GM12878 (cell line): ENCODE data around the gene MR1. TPM values are rescaled to one million over a fixed set of nuclear protein-coding genes. Genes with fewer than 3 reads are reported as not detected.
"Not testable (repeated sequence)": the region's sequence is repeated elsewhere in the genome, so short reads cannot be mapped to it uniquely, and the experiment has no call there.

Source experiments
- ATAC-seq: fragments of 200-7000 bp; cut with Tn5 transposase; 3 replicates; pipeline ENCODE4 v1.9.1; 2020; ENCODE audit warnings: mild to moderate bottlenecking, moderate library complexity
- BruUV-seq: library from RNA; stranded (reverse); fragments of 400-500 nt; replicated peaks from 2 replicates; lab custom pipeline; 2021; lab: Mats Ljungman, UMichigan
- CTCF ChIA-PET: fragments of 300-600 bp; sonication (Branson Sonifier 250); formaldehyde crosslinking; extraction: SDS; loops from one replicate; lab custom pipeline; 2021; ENCODE audit warnings: inconsistent platforms; lab: Yijun Ruan, JAX
- POLR2A ChIA-PET: fragments of 350-600 bp; formaldehyde crosslinking; extraction: SDS; loops from one replicate; lab custom pipeline; 2021; ENCODE audit warnings: inconsistent platforms; lab: Charles Lee
- RAD21 ChIA-PET: fragments of 300-600 bp; sonication (Branson Sonifier 250); formaldehyde crosslinking; loops from one replicate; lab custom pipeline; 2023; ENCODE audit warnings: antibody characterized with exemption; ENCODE audit not compliant: unreplicated experiment; lab: Charles Lee
- SMC1A ChIA-PET: fragments of 300-600 bp; sonication (Branson Sonifier 250); formaldehyde crosslinking; loops from one replicate; lab custom pipeline; 2023; ENCODE audit not compliant: unreplicated experiment, uncharacterized antibody; lab: Charles Lee
- DNase-seq: peaks from one replicate; pipeline ENCODE4 v3.0.0-alpha.2; 2011; ENCODE audit warnings: low read depth, low spot score
- FAIRE-seq: peaks from 3 replicates; lab custom pipeline; 2011; peaks lifted over from hg19 to GRCh38; lab: Jason Lieb, UNC
- H2AFZ ChIP-seq: 2 replicates; pipeline ENCODE4 v1.6.0; 2011; ENCODE audit warnings: low read depth, low read length, control low read depth; ENCODE audit not compliant: control insufficient read depth
- H3K27ac ChIP-seq: 2 replicates; pipeline ENCODE4 v1.5.1; 2011; ENCODE audit warnings: control low read depth; ENCODE audit not compliant: control insufficient read depth, insufficient read depth
- H3K27me3 ChIP-seq, 2 experiments: replicated peaks in 1 of 2; 2 replicates each; pipeline versions ENCODE4 v1.6.0 to v1.6.1; 2011; ENCODE audit warnings: low read length in 1 of 2; ENCODE audit not compliant: control insufficient read depth in 2 of 2, insufficient read depth in 2 of 2
- H3K36me3 ChIP-seq, 2 experiments: 2 replicates each; pipeline ENCODE4 v1.5.1; 2011; ENCODE audit warnings: low read length in 1 of 2; ENCODE audit not compliant: control insufficient read depth in 2 of 2, insufficient read depth in 2 of 2
- H3K4me1 ChIP-seq: 2 replicates; pipeline ENCODE4 v1.6.1; 2011; ENCODE audit warnings: mild to moderate bottlenecking, low read length, moderate library complexity, mixed read lengths; ENCODE audit not compliant: control insufficient read depth, insufficient read depth
- H3K4me2 ChIP-seq: 2 replicates; pipeline ENCODE4 v1.6.0; 2011; ENCODE audit warnings: control low read depth; ENCODE audit not compliant: control insufficient read depth, insufficient read depth
- H3K4me3 ChIP-seq: fragments of 200-600 bp; sonication (generic); 2 replicates; pipeline ENCODE4 v1.5.1; 2016
- H3K79me2 ChIP-seq: 2 replicates; pipeline ENCODE4 v1.6.0; 2011; ENCODE audit warnings: low read length; ENCODE audit not compliant: control insufficient read depth, insufficient read depth
- H3K9ac ChIP-seq: 2 replicates; pipeline ENCODE4 v1.8.0; 2011; ENCODE audit warnings: low read length, control low read depth, mixed read lengths; ENCODE audit not compliant: control insufficient read depth, insufficient read depth
- H3K9me3 ChIP-seq: replicated peaks from 3 replicates; pipeline ENCODE4 v1.5.1; 2011; ENCODE audit warnings: mild to moderate bottlenecking, low read length; ENCODE audit not compliant: control insufficient read depth, insufficient read depth
- H4K20me1 ChIP-seq: 2 replicates; pipeline ENCODE4 v1.6.0; 2011; ENCODE audit not compliant: control insufficient read depth, insufficient read depth
- SMC3 ChIP-seq: IDR thresholded peaks from 2 replicates; pipeline ENCODE4 v1.6.1; 2011; ENCODE audit warnings: low read length, improper control_type of control experiment, borderline replicate concordance
- WGBS: methylation state at CpG from one replicate; pipeline ENCODE4 v1.1.6; 2016; ENCODE audit warnings: low lambda C conversion rate; ENCODE audit not compliant: insufficient replicate concordance, insufficient coverage; ENCODE audit errors: missing lambda C conversion rate; 5-methylcytosine and 5-hydroxymethylcytosine counted together
- in situ Hi-C: fragments of 300-500 bp; cut with MboI; formaldehyde crosslinking; loops from 9 replicates; pipeline ENCODE4 v1.14.3; 2018; ENCODE audit warnings: mixed read lengths
- intact Hi-C: fragments of 100-400 bp; cut with micrococcal nuclease; formaldehyde crosslinking; loops from one replicate; pipeline ENCODE4 v1.14.2; 2022; ENCODE audit not compliant: unreplicated experiment
- polyA plus RNA-seq, 11 experiments: library from polyadenylated mRNA; depleted of rRNA in 4 of 11; unstranded in 6 of 11; stranded (reverse) in 5 of 11; fragments of >200 nt; fragmentation: Nextera tagmentation in 4 of 11; fragmentation: Illumina TruSeq in 1 of 11; extraction: Ambion mirVana in 4 of 11; extraction: Trizol in 1 of 11; gene quantifications; 1 replicate in 1 of 11; 2 replicates in 10 of 11; pipeline versions ENCODE4 v1.2.1 to v1.2.3, GENCODE V29; 2011 to 2016; ENCODE audit warnings: inconsistent platforms in 2 of 11, missing spikeins in 2 of 11, low read depth in 1 of 11
- total RNA-seq, 4 experiments: library from RNA; depleted of rRNA in 3 of 4; stranded (reverse); fragments of >200 nt in 3 of 4; fragmentation: Illumina TruSeq in 1 of 4; extraction: Trizol in 1 of 4; gene quantifications; 2 replicates each; pipeline versions ENCODE4 v1.2.1 to v1.2.3, GENCODE V29; 2013 to 2021
- TF ChIP-seq, protein P1 (sequence below): IDR thresholded peaks from 2 replicates; pipeline ENCODE4 v1.6.1; 2011; ENCODE audit warnings: borderline replicate concordance, low read depth, mild to moderate bottlenecking, moderate library complexity, low read length; ENCODE audit not compliant: insufficient read depth, poor library complexity, severe bottlenecking

The MR1 gene
- total and polyA plus RNA-seq, 10 of the 15 experiments (the other 5 are each of a cell fraction or from before 2014, with no cell fraction given), result 24.7 to 65.9 (median 30.9) TPM

DNA sequence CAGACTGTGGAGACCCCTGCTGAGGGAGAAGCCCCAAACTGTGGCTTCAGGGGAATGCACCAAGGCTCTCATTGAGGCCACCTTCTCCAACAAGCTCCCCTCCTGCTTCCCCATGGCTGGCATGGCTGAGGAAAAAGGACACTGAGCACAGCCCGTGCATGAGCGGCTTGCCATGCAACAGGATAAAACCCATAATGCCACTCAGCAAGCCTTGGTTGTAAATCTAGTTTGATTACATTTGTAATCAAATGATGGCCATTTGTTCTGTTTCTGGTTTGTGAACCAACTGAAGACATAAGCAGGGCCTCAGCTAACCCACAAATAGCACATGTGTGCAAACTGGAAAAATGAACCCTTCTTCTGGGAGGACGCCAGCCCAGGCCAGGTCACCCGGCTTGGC, 27.2 kb downstream of the MR1 start:
- ChIA-PET RAD21 (interaction anchor here (1.5 to 4.2 kb wide), 7 partner anchors 15 to 81 kb away, joined by 7 to 37 read pairs (median 18); no protein-coding TSS in a partner anchor), CTCF (interaction anchor here (1.9 to 4.1 kb wide), 5 partner anchors 9 to 81 kb away, joined by 6 to 35 read pairs (median 22); no protein-coding TSS in a partner anchor), POLR2A (interaction anchor here (0.7 to 2.6 kb wide), 2 partner anchors 18 to 73 kb away, joined by 4 to 12 read pairs; no protein-coding TSS in a partner anchor), SMC1A (interaction anchor here (1.0 to 4.8 kb wide), 10 partner anchors 17 to 179 kb away, joined by 3 to 53 read pairs (median 24); no protein-coding TSS in a partner anchor)
- WGBS, result 97% methylated on average over 2 of the region's 4 CpGs
- FAIRE-seq, H3K36me3 ChIP-seq, H3K79me2 ChIP-seq, H3K4me2 ChIP-seq, in situ Hi-C loops, BruUV-seq, H4K20me1 ChIP-seq, intact Hi-C loops, H3K27me3 ChIP-seq, H3K9ac ChIP-seq, H3K9me3 ChIP-seq, DNase-seq, H2AFZ ChIP-seq, H3K4me3 ChIP-seq, H3K27ac ChIP-seq, ATAC-seq: not testable (repeated sequence)
- peaks cover 32% of the 10 kb centered on the region for H3K4me1 ChIP-seq

DNA sequence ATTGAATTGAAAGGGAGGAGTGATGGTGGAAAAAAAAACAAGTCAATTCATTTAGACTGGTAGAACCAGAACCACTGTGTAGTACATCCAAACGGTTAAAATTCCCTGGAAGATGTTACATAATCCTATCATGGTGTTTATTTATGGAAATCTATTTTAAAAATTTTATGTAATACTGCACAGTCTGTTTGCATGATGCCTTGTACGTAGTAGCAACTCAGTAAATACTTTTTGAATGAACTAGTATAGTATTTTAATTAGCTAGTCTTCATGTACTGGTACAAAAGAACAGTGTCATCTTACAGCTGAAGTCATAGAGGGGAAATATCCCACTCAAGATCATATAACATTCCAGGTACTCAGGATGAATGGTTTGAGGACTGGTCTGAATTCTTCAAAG, 27.7 kb downstream of the MR1 start:
- ChIA-PET SMC1A (interaction anchor here (0.6 to 4.8 kb wide), 24 partner anchors 11 to 180 kb away, joined by 3 to 53 read pairs (median 9); partner anchors contain the start of genes KIAA1614 and MR1), CTCF (interaction anchor here (1.1 to 4.1 kb wide), 11 partner anchors 9 to 363 kb away, joined by 3 to 35 read pairs (median 8); no protein-coding TSS in a partner anchor), RAD21 (interaction anchor here (0.5 to 4.2 kb wide), 21 partner anchors 9 to 875 kb away, joined by 3 to 37 read pairs (median 7); partner anchors contain the start of gene STX6), POLR2A (interaction anchor here (0.6 to 2.6 kb wide), 11 partner anchors 16 to 461 kb away, joined by 3 to 20 read pairs (median 6); no protein-coding TSS in a partner anchor)
- no peaks in the 10 kb centered on the region; the same call in 1 of the 2 replicates for H3K79me2 ChIP-seq
- TF ChIP-seq, protein P1, sequence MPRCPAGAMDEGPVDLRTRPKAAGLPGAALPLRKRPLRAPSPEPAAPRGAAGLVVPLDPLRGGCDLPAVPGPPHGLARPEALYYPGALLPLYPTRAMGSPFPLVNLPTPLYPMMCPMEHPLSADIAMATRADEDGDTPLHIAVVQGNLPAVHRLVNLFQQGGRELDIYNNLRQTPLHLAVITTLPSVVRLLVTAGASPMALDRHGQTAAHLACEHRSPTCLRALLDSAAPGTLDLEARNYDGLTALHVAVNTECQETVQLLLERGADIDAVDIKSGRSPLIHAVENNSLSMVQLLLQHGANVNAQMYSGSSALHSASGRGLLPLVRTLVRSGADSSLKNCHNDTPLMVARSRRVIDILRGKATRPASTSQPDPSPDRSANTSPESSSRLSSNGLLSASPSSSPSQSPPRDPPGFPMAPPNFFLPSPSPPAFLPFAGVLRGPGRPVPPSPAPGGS, result no peak
- no peak for TF ChIP-seq SMC3
- H3K4me3 ChIP-seq, result peak overlapping the region; percentile 57
- in situ Hi-C loops (no loop called here), intact Hi-C loops (no loop called here)
- H4K20me1 ChIP-seq, result no peaks in the 10 kb centered on the region
- peaks cover 32% of the 10 kb centered on the region for H3K4me1 ChIP-seq
- H2AFZ ChIP-seq, result 0 out of 2 replicates have a peak overlapping the region, but pooled peaks have one; percentile 11
- FAIRE-seq, result no peak
- H3K9me3 ChIP-seq, result no peaks in the 10 kb centered on the region; the same call in 2 of the 3 replicates
- BruUV-seq, result TSS peak; percentile 96
- ATAC-seq, result no peak
- H3K4me2 ChIP-seq, result peak overlapping the region; percentile 83
- H3K27me3 ChIP-seq, result no peaks in the 10 kb centered on the region
- 96% methylated on average over 2 of the region's 2 CpGs for WGBS
- H3K9ac ChIP-seq, result no peak overlapping the region; the same call in 1 of the 2 replicates
- no peak for DNase-seq
- peak overlapping the region; percentile 96 for H3K27ac ChIP-seq
- H3K36me3 ChIP-seq, result peaks cover 0 to 6% of the 10 kb centered on the region in 2 experiments; a peak in 1 of 4 replicates
